ENCODE data around the gene NUP214.
A peak's percentile ranks its signal among the peaks of the same experiment; 100 is the strongest.

The NUP214 gene

DNA sequence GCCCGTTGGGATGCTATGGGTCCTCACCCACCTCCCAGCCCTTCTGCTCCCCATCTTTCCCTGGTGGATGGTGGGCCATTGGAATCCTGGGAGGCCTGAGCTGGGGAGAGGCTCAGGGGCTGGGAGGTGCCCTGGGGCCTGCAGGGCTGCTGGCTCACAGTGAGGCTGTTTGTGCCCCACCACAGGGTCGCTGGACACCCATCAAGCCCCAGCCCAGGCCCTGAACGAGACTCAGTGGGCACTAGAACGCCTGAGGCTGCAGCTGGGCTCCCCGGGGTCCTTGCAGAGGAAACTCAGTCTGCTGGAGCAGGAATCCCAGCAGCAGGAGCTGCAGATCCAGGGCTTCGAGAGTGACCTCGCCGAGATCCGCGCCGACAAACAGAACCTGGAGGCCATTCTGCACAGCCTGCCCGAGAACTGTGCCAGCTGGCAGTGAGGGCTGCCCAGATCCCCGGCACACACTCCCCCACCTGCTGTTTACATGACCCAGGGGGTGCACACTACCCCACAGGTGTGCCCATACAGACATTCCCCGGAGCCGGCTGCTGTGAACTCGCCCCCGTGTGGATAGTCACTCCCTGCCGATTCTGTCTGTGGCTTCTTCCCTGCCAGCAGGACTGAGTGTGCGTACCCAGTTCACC, 33.9 kb upstream of the NUP214 start:
- no peaks in the 10 kb centered on the region for H3K4me1 ChIP-seq (ENCODE audit: control insufficient read depth, low read depth, low read length)
- no peak overlapping the region for H2BK15ac ChIP-seq (replicated peaks; ENCODE audit: low read depth)
- no peaks in the 10 kb centered on the region for H3K79me2 ChIP-seq (ENCODE audit: control insufficient read depth, insufficient read depth, low read length)
- H3K27ac ChIP-seq (ENCODE audit: low read depth, low read length) = no peak overlapping the region
- H4K8ac ChIP-seq (ENCODE audit: low read depth, low read length) = no peak overlapping the region
- H3K27me3 ChIP-seq (ENCODE audit: insufficient read depth, low read length, poor library complexity) = no peaks in the 10 kb centered on the region
- no peak overlapping the region for H3K4ac ChIP-seq (ENCODE audit: low read depth, low read length)
- H3K36me3 ChIP-seq (ENCODE audit: control insufficient read depth, insufficient read depth, low read length) = peaks cover 6% of the 10 kb centered on the region
- H3K23ac ChIP-seq (ENCODE audit: low read length) = no peak overlapping the region
- no peak overlapping the region for H3K9ac ChIP-seq (ENCODE audit: low read length)
- H3K4me3 ChIP-seq (ENCODE audit: low read length) = no peak overlapping the region
- WGBS (ENCODE audit: extremely low coverage, insufficient coverage, low lambda C conversion rate) = no CpG with 5 or more reads among the region's 19 CpGs
- H2BK120ac ChIP-seq (ENCODE audit: low read depth, low read length) = no peak overlapping the region
- H3K56ac ChIP-seq (ENCODE audit: low read length) = no peak overlapping the region
- DNase-seq = no peak
- no peak overlapping the region for H3K4me2 ChIP-seq (ENCODE audit: low read length)
- H2BK5ac ChIP-seq (ENCODE audit: low read length) = no peak overlapping the region
- H3K18ac ChIP-seq (ENCODE audit: low read length) = no peak overlapping the region
- no peak overlapping the region for H2AK5ac ChIP-seq (ENCODE audit: low read length)
- no peak overlapping the region for H4K5ac ChIP-seq (ENCODE audit: low read length)
- no peaks in the 10 kb centered on the region for H3K79me1 ChIP-seq (ENCODE audit: low read length)

DNA sequence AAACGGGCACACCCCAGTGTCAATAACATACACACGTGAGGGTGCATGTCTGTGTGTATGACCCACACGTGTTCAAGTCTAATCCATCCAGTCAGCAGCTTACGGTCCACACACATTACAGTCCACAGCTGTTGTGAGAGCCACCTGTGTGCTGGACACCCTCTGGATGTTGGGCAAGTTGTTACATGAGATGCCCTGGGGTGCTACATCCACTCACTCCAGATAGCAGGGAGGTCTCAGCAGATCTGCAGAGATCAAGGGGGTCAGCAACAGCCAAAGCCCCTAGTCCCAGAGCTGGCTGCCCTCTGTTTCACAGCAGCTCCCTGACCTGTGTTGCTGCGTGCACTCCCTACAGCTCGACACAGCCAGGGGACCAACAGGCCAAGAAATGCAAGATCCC, 33.4 kb upstream of the NUP214 start:
- H4K5ac ChIP-seq (ENCODE audit: low read length) = no peak overlapping the region
- H3K27ac ChIP-seq (ENCODE audit: low read depth, low read length) = no peak overlapping the region
- no peak overlapping the region for H3K23ac ChIP-seq (ENCODE audit: low read length)
- no CpG with 5 or more reads among the region's 6 CpGs for WGBS (ENCODE audit: extremely low coverage, insufficient coverage, low lambda C conversion rate)
- no peak overlapping the region for H2BK120ac ChIP-seq (ENCODE audit: low read depth, low read length)
- no peak overlapping the region for H2AK5ac ChIP-seq (ENCODE audit: low read length)
- peaks cover 6% of the 10 kb centered on the region for H3K36me3 ChIP-seq (ENCODE audit: control insufficient read depth, insufficient read depth, low read length)
- H3K27me3 ChIP-seq (ENCODE audit: insufficient read depth, low read length, poor library complexity) = no peaks in the 10 kb centered on the region
- no peak overlapping the region for H3K18ac ChIP-seq (ENCODE audit: low read length)
- no peak overlapping the region for H4K8ac ChIP-seq (ENCODE audit: low read depth, low read length)
- no peak for DNase-seq
- H3K79me2 ChIP-seq (ENCODE audit: control insufficient read depth, insufficient read depth, low read length) = no peaks in the 10 kb centered on the region
- H2BK5ac ChIP-seq (ENCODE audit: low read length) = no peak overlapping the region
- no peak overlapping the region for H3K4me2 ChIP-seq (ENCODE audit: low read length)
- H3K4me1 ChIP-seq (ENCODE audit: control insufficient read depth, low read depth, low read length) = no peaks in the 10 kb centered on the region
- no peak overlapping the region for H3K4ac ChIP-seq (ENCODE audit: low read depth, low read length)
- H3K79me1 ChIP-seq (ENCODE audit: low read length) = no peaks in the 10 kb centered on the region
- no peak overlapping the region for H2BK15ac ChIP-seq (replicated peaks; ENCODE audit: low read depth)
- H3K9ac ChIP-seq (ENCODE audit: low read length) = no peak overlapping the region
- no peak overlapping the region for H3K4me3 ChIP-seq (ENCODE audit: low read length)
- H3K56ac ChIP-seq (ENCODE audit: low read length) = no peak overlapping the region

DNA sequence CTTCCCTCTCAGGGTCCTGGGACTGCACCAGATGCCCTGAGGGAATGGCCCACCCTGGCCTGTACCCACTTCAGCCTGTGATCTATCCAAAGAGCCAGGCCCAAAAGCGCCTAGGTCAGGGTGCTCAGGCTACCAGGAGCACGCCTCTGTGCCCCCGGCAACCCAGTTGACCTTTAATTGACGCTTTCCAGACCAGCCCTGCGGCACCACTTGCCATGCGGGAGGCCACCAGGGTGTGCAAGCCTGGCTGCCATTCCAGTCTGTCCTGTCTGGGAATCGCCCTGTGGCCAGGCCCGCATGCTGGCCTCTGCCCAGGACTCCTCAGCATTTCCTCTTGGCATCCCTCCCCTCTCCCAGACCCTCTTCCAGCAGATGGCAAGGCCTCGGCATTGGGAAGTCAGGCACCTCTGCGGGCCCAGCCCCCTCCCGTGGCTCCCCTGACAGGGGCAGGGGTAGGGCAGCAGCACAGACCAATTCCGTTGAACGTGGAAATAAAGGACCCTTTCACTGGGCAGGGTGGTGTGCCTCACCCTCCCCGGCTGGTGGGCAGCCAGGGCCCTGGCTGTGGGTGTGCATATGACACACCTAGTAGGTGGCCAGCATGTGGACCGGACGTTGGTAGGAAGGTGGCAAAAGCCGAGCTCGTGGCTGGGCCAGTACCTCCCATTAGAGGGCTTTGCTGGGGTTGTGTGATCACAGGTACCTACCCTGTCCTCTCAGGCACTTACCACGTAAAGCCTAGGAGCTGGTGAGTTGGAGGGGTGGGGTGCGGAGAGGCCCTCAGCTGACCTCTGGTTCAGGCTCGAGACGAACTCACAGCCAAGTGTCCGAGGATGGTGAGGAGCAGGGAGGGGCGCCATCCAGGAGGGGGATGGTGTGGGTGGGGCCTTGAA, 32.6 kb upstream of the NUP214 start:
- H2BK15ac ChIP-seq (replicated peaks; ENCODE audit: low read depth) = no peak overlapping the region
- H3K27ac ChIP-seq (ENCODE audit: low read depth, low read length) = no peak overlapping the region
- H2BK5ac ChIP-seq (ENCODE audit: low read length) = no peak overlapping the region
- WGBS (ENCODE audit: extremely low coverage, insufficient coverage, low lambda C conversion rate) = no CpG with 5 or more reads among the region's 24 CpGs
- DNase-seq = no peak
- no peak overlapping the region for H2BK120ac ChIP-seq (ENCODE audit: low read depth, low read length)
- no peaks in the 10 kb centered on the region for H3K27me3 ChIP-seq (ENCODE audit: insufficient read depth, low read length, poor library complexity)
- H4K8ac ChIP-seq (ENCODE audit: low read depth, low read length) = no peak overlapping the region
- no peaks in the 10 kb centered on the region for H3K79me2 ChIP-seq (ENCODE audit: control insufficient read depth, insufficient read depth, low read length)
- H3K4ac ChIP-seq (ENCODE audit: low read depth, low read length) = no peak overlapping the region
- no peaks in the 10 kb centered on the region for H3K79me1 ChIP-seq (ENCODE audit: low read length)
- H3K4me1 ChIP-seq (ENCODE audit: control insufficient read depth, low read depth, low read length) = peaks cover 3% of the 10 kb centered on the region
- no peak overlapping the region for H4K5ac ChIP-seq (ENCODE audit: low read length)
- no peak overlapping the region for H2AK5ac ChIP-seq (ENCODE audit: low read length)
- no peak overlapping the region for H3K4me3 ChIP-seq (ENCODE audit: low read length)
- H3K56ac ChIP-seq (ENCODE audit: low read length) = no peak overlapping the region
- H3K36me3 ChIP-seq (ENCODE audit: control insufficient read depth, insufficient read depth, low read length) = peaks cover 4% of the 10 kb centered on the region
- H3K18ac ChIP-seq (ENCODE audit: low read length) = no peak overlapping the region
- H3K9ac ChIP-seq (ENCODE audit: low read length) = no peak overlapping the region
- peak overlapping the region; percentile 66 for H3K23ac ChIP-seq (ENCODE audit: low read length)
- H3K4me2 ChIP-seq (ENCODE audit: low read length) = no peak overlapping the region

DNA sequence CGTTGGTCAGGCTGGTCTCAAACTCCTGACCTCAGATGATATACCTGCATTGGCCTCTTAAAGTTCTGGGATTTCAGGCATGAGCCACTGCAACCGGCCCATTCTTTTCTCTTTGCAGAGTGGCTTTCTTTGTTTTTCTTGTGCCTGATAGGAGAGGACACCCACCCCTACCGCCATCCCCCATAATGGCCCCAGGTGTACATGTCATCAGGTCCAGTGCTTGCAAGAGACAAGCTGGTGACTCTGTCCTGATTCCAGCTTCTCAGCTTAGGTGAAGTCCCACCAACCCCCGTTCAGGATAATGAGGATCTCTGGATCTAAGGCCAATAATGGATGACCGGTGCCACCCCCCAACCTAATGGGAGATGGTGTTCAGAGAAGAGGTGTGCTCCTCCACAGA, 31.4 kb upstream of the NUP214 start:
- H3K56ac ChIP-seq (ENCODE audit: low read length) = no peak overlapping the region
- no peak overlapping the region for H3K27ac ChIP-seq (ENCODE audit: low read depth, low read length)
- H3K4ac ChIP-seq (ENCODE audit: low read depth, low read length) = no peak overlapping the region
- no peaks in the 10 kb centered on the region for H3K27me3 ChIP-seq (ENCODE audit: insufficient read depth, low read length, poor library complexity)
- H3K79me1 ChIP-seq (ENCODE audit: low read length) = peaks cover 2% of the 10 kb centered on the region
- H3K4me2 ChIP-seq (ENCODE audit: low read length) = no peak overlapping the region
- H2BK120ac ChIP-seq (ENCODE audit: low read depth, low read length) = no peak overlapping the region
- no peak overlapping the region for H3K23ac ChIP-seq (ENCODE audit: low read length)
- H3K36me3 ChIP-seq (ENCODE audit: control insufficient read depth, insufficient read depth, low read length) = peaks cover 4% of the 10 kb centered on the region
- no peak overlapping the region for H3K18ac ChIP-seq (ENCODE audit: low read length)
- no peak overlapping the region for H3K4me3 ChIP-seq (ENCODE audit: low read length)
- no peak overlapping the region for H2BK15ac ChIP-seq (replicated peaks; ENCODE audit: low read depth)
- H3K4me1 ChIP-seq (ENCODE audit: control insufficient read depth, low read depth, low read length) = peaks cover 10% of the 10 kb centered on the region
- H3K9ac ChIP-seq (ENCODE audit: low read length) = no peak overlapping the region
- DNase-seq = no peak
- no CpG with 5 or more reads among the region's 5 CpGs for WGBS (ENCODE audit: extremely low coverage, insufficient coverage, low lambda C conversion rate)
- H4K8ac ChIP-seq (ENCODE audit: low read depth, low read length) = no peak overlapping the region
- H3K79me2 ChIP-seq (ENCODE audit: control insufficient read depth, insufficient read depth, low read length) = no peaks in the 10 kb centered on the region
- H4K5ac ChIP-seq (ENCODE audit: low read length) = no peak overlapping the region
- H2BK5ac ChIP-seq (ENCODE audit: low read length) = no peak overlapping the region
- no peak overlapping the region for H2AK5ac ChIP-seq (ENCODE audit: low read length)

DNA sequence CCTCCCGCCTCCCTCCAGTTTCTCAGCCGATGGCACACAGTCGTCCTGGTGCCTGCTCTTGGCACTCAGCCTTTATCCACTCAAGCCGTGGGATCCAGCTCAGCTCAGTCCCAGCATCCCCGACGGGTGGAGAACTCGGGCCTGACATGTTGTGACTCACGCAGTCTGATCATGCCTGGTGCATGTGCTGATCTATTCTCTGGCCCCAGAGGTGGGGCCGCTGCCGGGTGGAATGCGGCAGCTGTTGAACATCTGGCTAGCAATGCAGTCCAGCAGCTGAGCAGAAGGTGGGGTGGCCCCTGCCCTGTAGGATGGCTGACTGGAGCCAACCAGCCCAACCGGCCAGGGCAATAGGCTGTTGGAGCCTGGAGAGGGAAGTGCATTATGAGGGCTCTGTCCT, 30.8 kb upstream of the NUP214 start:
- Histone ChIP-seq H3K27me3 (ENCODE audit: insufficient read depth, low read length, poor library complexity) (no peaks in the 10 kb centered on the region), H3K4me3 (ENCODE audit: low read length) (no peak overlapping the region), H3K36me3 (ENCODE audit: control insufficient read depth, insufficient read depth, low read length) (peaks cover 4% of the 10 kb centered on the region), H3K4ac (ENCODE audit: low read depth, low read length) (no peak overlapping the region), H3K9ac (ENCODE audit: low read length) (no peak overlapping the region), H3K79me2 (ENCODE audit: control insufficient read depth, insufficient read depth, low read length) (no peaks in the 10 kb centered on the region), H2BK5ac (ENCODE audit: low read length) (no peak overlapping the region), H3K4me1 (ENCODE audit: control insufficient read depth, low read depth, low read length) (peaks cover 12% of the 10 kb centered on the region), H4K8ac (ENCODE audit: low read depth, low read length) (no peak overlapping the region), H2BK120ac (ENCODE audit: low read depth, low read length) (no peak overlapping the region), H3K27ac (ENCODE audit: low read depth, low read length) (no peak overlapping the region), H3K56ac (ENCODE audit: low read length) (no peak overlapping the region), H4K5ac (ENCODE audit: low read length) (no peak overlapping the region), H3K18ac (ENCODE audit: low read length) (no peak overlapping the region), H2BK15ac (replicated peaks; ENCODE audit: low read depth) (no peak overlapping the region), H3K4me2 (ENCODE audit: low read length) (no peak overlapping the region), H3K79me1 (ENCODE audit: low read length) (peaks cover 3% of the 10 kb centered on the region), H2AK5ac (ENCODE audit: low read length) (no peak overlapping the region), H3K23ac (ENCODE audit: low read length) (no peak overlapping the region)
- WGBS (ENCODE audit: extremely low coverage, insufficient coverage, low lambda C conversion rate) = no CpG with 5 or more reads among the region's 12 CpGs
- DNase-seq = no peak
